Lower leg skin (tissue), 3 donors: ENCODE data around the gene LRCOL1.

Experiments used
- CTCF ChIP-seq, 3 donors: fragments of 450-650 bp; IDR thresholded peaks; one replicate each; pipeline ENCODE4 v1.5.1; 2016; ENCODE audit warnings: antibody characterized with exemption in 3 of 3, mild to moderate bottlenecking in 3 of 3, moderate library complexity in 2 of 3
- POLR2A ChIP-seq, 2 donors: fragments of 450-650 bp; IDR thresholded peaks; one replicate each; pipeline ENCODE4 v1.6.1; 2016 to 2017; ENCODE audit warnings: antibody characterized with exemption in 2 of 2, mild to moderate bottlenecking in 1 of 2, moderate library complexity in 1 of 2

GRCh38 chr12:132601171-132601883 lies 9.1 kb downstream of the LRCOL1 start:
- TF ChIP-seq CTCF (IDR thresholded peaks at IDR 0.05), result no peak
- TF ChIP-seq POLR2A (IDR thresholded peaks at IDR 0.05), result no peak
